Measurements from ENCODE around the gene NHLRC3. TPM values are rescaled to one million over a fixed set of nuclear protein-coding genes. Genes with fewer than 3 reads are reported as not detected.
A peak's percentile ranks its signal among the peaks of the same experiment; 100 is the strongest.

NHLRC3 gene
- total RNA-seq, 2 experiments from 2014 or later = 21.3 to 25.5 TPM

DNA sequence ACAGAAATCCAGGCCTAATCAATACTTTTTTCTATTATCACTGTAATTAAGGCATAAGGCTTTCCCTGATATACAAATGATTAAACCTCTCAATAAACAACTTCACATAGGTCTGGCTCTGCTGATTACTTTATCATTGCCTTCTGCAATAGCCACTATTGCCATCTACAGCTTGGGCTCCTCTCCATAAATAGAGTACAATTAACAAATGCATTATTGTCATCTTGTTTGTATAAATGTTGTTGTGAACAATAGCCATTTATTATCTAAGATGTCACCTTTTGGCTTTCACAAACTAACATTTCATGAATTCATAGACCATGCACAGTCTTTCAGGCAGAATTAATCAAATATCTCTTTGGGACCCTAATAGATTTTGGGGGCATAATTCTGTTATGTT lies 53.3 kb downstream of the NHLRC3 start:
- no peak for ATAC-seq
- ChIA-PET POLR2A (no interaction called here), CTCF (interaction anchor here (0.6 kb wide), 1 partner anchor 1680 kb away, joined by 3 read pairs; no protein-coding TSS in a partner anchor)
- H3K27ac Mint-ChIP-seq = no peak overlapping the region
- DNase-seq = no peak
- H3K27me3 Mint-ChIP-seq (ENCODE audit: low read depth) = peaks cover 2% of the 10 kb centered on the region
- no peaks in the 10 kb centered on the region for H3K9me3 Mint-ChIP-seq (ENCODE audit: insufficient read depth)
- peaks cover 9% of the 10 kb centered on the region for H3K4me1 Mint-ChIP-seq (ENCODE audit: low read depth)
- H3K4me3 Mint-ChIP-seq = no peak overlapping the region
- H3K36me3 Mint-ChIP-seq (ENCODE audit: low read depth) = no peaks in the 10 kb centered on the region

GRCh38 chr13:39095500-39095899 lies 57.2 kb downstream of the NHLRC3 start:
- ATAC-seq (peak; percentile 33), DNase-seq (no peak)
- Mint-ChIP-seq H3K4me1 (ENCODE audit: low read depth) (peaks cover 9% of the 10 kb centered on the region), H3K4me3 (no peak overlapping the region), H3K27ac (no peak overlapping the region), H3K9me3 (ENCODE audit: insufficient read depth) (no peaks in the 10 kb centered on the region), H3K36me3 (ENCODE audit: low read depth) (no peaks in the 10 kb centered on the region), H3K27me3 (ENCODE audit: low read depth) (no peaks in the 10 kb centered on the region)
- CTCF ChIA-PET = no interaction called here
- POLR2A ChIA-PET = no interaction called here

- Mint-ChIP-seq H3K4me3 (no peak overlapping the region), H3K36me3 (ENCODE audit: low read depth) (no peaks in the 10 kb centered on the region), H3K4me1 (ENCODE audit: low read depth) (peaks cover 9% of the 10 kb centered on the region), H3K9me3 (ENCODE audit: insufficient read depth) (no peaks in the 10 kb centered on the region), H3K27me3 (ENCODE audit: low read depth) (peaks cover 2% of the 10 kb centered on the region), H3K27ac (no peak overlapping the region)
- ATAC-seq = no peak
- ChIA-PET CTCF (no interaction called here), POLR2A (interaction anchor here (0.6 kb wide), 1 partner anchor 221 kb away, joined by 3 read pairs; no protein-coding TSS in a partner anchor)
- no peak for DNase-seq
Observed at GRCh38 chr13:39099231-39099630, 61.0 kb downstream of the NHLRC3 start.

Other genes with a start within 250 kb of the NHLRC3 start
- gene STOML3, start 47.6 kb upstream of the NHLRC3 start, total RNA-seq = not detected
- 10 to 100 TPM; 51.2 to 62.4 TPM for gene PROSER1, start 367 bp upstream of the NHLRC3 start, total RNA-seq

All from activated CD8-positive, alpha-beta T cell treated with anti-CD3 and anti-CD28 coated beads, Interleukin-2, amount 10 ng/mL, durations not matched to agents 7 days and 5 days (primary cell).